ENCODE measurements around the gene SRBD1. TPM values are rescaled to one million over a fixed set of nuclear protein-coding genes. Genes with fewer than 3 reads are reported as not detected.

Gene SRBD1
- total and polyA plus RNA-seq, 2 of the 8 experiments (the other 6 are each of a cell fraction or from before 2014, with no cell fraction given), result 4.6 to 20.0 TPM

DNA sequence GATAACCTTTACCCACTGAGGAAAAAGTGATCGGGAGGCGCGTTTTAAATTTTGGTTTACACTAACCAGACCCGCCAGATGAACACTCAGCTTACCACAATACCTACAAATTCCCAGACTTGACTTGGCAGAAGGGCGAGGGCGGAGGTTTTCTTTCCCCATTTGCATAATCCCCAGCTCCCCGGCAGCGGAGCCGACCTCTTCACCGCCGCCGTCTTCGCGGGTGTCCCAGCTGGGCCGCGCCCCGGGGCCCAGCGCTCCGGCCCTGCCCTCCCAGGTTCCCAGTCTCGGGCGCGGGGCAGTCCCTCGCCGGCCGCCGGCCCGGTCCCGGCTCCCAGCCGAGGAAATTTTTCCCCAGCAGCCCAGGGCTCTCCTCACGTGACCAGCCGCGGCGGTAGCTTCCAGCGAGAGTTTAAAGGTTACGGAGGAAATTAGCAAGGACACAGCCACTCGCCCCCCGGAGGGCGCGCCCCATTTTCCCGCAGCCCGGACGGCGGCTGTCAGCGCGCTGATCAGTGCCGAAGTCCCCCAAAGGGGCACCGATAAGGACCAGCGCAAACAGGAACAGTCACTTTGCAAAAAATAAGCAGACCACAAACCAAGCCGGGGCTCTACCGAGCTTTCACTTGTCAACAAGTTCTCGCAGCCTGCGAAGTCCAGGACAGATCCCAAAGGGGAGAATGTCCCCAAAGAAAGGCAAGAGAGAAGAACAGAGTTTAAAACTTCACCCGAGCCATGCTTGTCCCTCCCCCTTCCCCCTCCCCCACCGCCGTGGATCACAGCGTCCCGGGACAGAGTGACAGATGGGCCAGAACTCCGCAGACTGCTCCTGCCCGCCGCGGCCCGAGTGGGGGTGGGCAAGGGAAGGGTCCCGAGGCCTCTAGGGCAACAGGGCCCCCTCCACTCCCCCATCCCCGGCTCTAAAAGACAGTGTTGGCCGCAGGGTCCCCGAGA is 39.1 kb upstream of the SRBD1 start:
- POLR2A ChIA-PET (ENCODE audit: partially characterized antibody), result interaction anchor here (0.9 to 1.3 kb wide), 2 partner anchors 14 to 281 kb away, joined by 3 read pairs; no protein-coding TSS in a partner anchor
- no peak overlapping the region for H2BK12ac ChIP-seq (ENCODE audit: low read depth, low read length)
- TF ChIP-seq CEBPB (IDR thresholded peaks at IDR 0.05; ENCODE audit: low read depth, low read length) (no peak), RXRA (IDR thresholded peaks at IDR 0.05; ENCODE audit: insufficient read depth, low read depth, low read length) (no peak), JUND (IDR thresholded peaks at IDR 0.05; ENCODE audit: low read length) (no peak), POLR2AphosphoS5 (IDR thresholded peaks at IDR 0.05; ENCODE audit: low read depth, low read length) (no peak), FOSL1 (IDR thresholded peaks at IDR 0.05; ENCODE audit: insufficient read depth, low read depth, low read length) (no peak), TCF12 (IDR thresholded peaks at IDR 0.05; ENCODE audit: low read depth, low read length) (no peak), BRCA1 (IDR thresholded peaks at IDR 0.05; ENCODE audit: low read depth, low read length) (no peak), SIX5 (IDR thresholded peaks at IDR 0.05; ENCODE audit: low read depth, low read length) (no peak)
- TF ChIP-seq, protein P1, sequence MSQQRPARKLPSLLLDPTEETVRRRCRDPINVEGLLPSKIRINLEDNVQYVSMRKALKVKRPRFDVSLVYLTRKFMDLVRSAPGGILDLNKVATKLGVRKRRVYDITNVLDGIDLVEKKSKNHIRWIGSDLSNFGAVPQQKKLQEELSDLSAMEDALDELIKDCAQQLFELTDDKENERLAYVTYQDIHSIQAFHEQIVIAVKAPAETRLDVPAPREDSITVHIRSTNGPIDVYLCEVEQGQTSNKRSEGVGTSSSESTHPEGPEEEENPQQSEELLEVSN (IDR thresholded peaks at IDR 0.05), result no peak
- TF ChIP-seq, protein P2, sequence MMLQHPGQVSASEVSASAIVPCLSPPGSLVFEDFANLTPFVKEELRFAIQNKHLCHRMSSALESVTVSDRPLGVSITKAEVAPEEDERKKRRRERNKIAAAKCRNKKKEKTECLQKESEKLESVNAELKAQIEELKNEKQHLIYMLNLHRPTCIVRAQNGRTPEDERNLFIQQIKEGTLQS (IDR thresholded peaks at IDR 0.05; ENCODE audit: insufficient read depth, low read depth, low read length), result peak; percentile 73

More for the DNA sequence above, 39.1 kb upstream of the SRBD1 start:
- H2AK5ac ChIP-seq (ENCODE audit: low read depth, low read length), result no peak overlapping the region
- H4K20me1 ChIP-seq (replicated peaks in 1 of 2; ENCODE audit: control insufficient read depth in 1 of 2, insufficient read depth in 2 of 2, low read length in 2 of 2), result peaks cover 0 to 3% of the 10 kb centered on the region in 2 experiments
- H2BK120ac ChIP-seq (replicated peaks; ENCODE audit: low read depth, low read length), result no peak overlapping the region
- no peak overlapping the region for H3K4ac ChIP-seq (replicated peaks; ENCODE audit: insufficient read length, low read depth, low read length)
- H3K56ac ChIP-seq (replicated peaks; ENCODE audit: insufficient read length, low read depth, low read length), result no peak overlapping the region
- no peak overlapping the region for H2BK5ac ChIP-seq (ENCODE audit: low read depth, low read length)
- no peak overlapping the region for H4K91ac ChIP-seq (replicated peaks; ENCODE audit: insufficient read length, low read length)
- H3K9me3 ChIP-seq (ENCODE audit: insufficient read depth in 2 of 2, low read depth in 1 of 2, low read length in 1 of 2), result no peaks in the 10 kb centered on the region
- peaks cover 22% of the 10 kb centered on the region for H3K23me2 ChIP-seq (ENCODE audit: low read depth, low read length)
- no peak overlapping the region for H2BK15ac ChIP-seq (ENCODE audit: low read length)
- no peak overlapping the region; the same call in none of the 2 replicates for H3K18ac ChIP-seq (ENCODE audit: extremely low read depth, low read length)
- H3K36me3 ChIP-seq (ENCODE audit: control insufficient read depth in 2 of 4, insufficient read depth in 4 of 4, low read length in 3 of 4), result no peaks in the 10 kb centered on the region
- H3K27me3 ChIP-seq (replicated peaks in 1 of 4; ENCODE audit: control insufficient read depth in 3 of 4, extremely low read depth in 1 of 4, insufficient read depth in 3 of 4, low read length in 3 of 4), result peaks cover 31 to 71% (median 52%) of the 10 kb centered on the region in 4 experiments
- FAIRE-seq (no peak), DNase-seq (ENCODE audit: low read depth in 1 of 2, low spot score in 2 of 2) (peak in 1 of 2 experiments; percentile 77)
- no peak overlapping the region for H4K8ac ChIP-seq (ENCODE audit: extremely low read depth, insufficient read depth, low read length)
- no peak overlapping the region for H4K5ac ChIP-seq (ENCODE audit: insufficient read length, low read depth, low read length)
- H2BK20ac ChIP-seq (ENCODE audit: low read length), result no peak overlapping the region
- peak overlapping the region; percentile 39 to 82 (median 72) for H3K4me3 ChIP-seq (ENCODE audit: extremely low read depth in 1 of 4, insufficient read depth in 2 of 4, low read depth in 3 of 4, low read length in 4 of 4)
- H3K23ac ChIP-seq (ENCODE audit: insufficient read length), result no peak overlapping the region
- no peaks in the 10 kb centered on the region for H3K79me1 ChIP-seq (ENCODE audit: low read depth, low read length)
- no peak overlapping the region for H3K14ac ChIP-seq (ENCODE audit: insufficient read length)
- WGBS, 2 experiments (ENCODE audit: extremely low coverage in 1 of 2, insufficient coverage in 1 of 2, insufficient read length in 1 of 2, insufficient replicate concordance in 2 of 2, low coverage in 1 of 2, low lambda C conversion rate in 2 of 2, missing lambda C conversion rate in 1 of 2), result 3% methylated on average over 41 of the region's 66 CpGs; no CpG with 5 or more reads in 1 of the 2 experiments
- peaks cover 2 to 4% (median 3%) of the 10 kb centered on the region in 4 experiments for H3K4me1 ChIP-seq (replicated peaks in 1 of 4; ENCODE audit: control insufficient read depth in 3 of 4, insufficient read depth in 4 of 4, low read length in 3 of 4)
- H3K79me2 ChIP-seq (ENCODE audit: control insufficient read depth in 1 of 2, insufficient read depth in 2 of 2, low read length in 2 of 2), result no peaks in the 10 kb centered on the region
- H3K9ac ChIP-seq (replicated peaks in 1 of 4; ENCODE audit: extremely low read depth in 1 of 4, low read depth in 3 of 4, low read length in 3 of 4), result peak overlapping the region in 1 of 4 experiments; percentile 53; a peak in 1 of 7 replicates
- peak overlapping the region; percentile 95 to 97 for H3K4me2 ChIP-seq (ENCODE audit: insufficient read depth in 1 of 2, low read depth in 2 of 2, low read length in 2 of 2)
- CTCF ChIA-PET (ENCODE audit: partially characterized antibody), result interaction anchor here (0.6 to 1.7 kb wide), 11 partner anchors 9 to 1430 kb away, joined by 3 to 7 read pairs (median 4); no protein-coding TSS in a partner anchor
- no peak overlapping the region for H3K27ac ChIP-seq (ENCODE audit: low read depth, low read length)
- H2AFZ ChIP-seq (ENCODE audit: low read length), result no peak overlapping the region

Data from H1 (cell line).